HG02970 (cell line): ENCODE results near the gene INO80C.

ENCODE experiments used
- ATAC-seq: cut with Tn5 transposase; IDR thresholded peaks from one replicate; pipeline ENCODE4 v1.9.1; 2021; ENCODE audit warnings: mild to moderate bottlenecking, moderate library complexity, moderate number of reproducible peaks; ENCODE audit not compliant: unreplicated experiment, low FRiP score

The INO80C gene, protein sequence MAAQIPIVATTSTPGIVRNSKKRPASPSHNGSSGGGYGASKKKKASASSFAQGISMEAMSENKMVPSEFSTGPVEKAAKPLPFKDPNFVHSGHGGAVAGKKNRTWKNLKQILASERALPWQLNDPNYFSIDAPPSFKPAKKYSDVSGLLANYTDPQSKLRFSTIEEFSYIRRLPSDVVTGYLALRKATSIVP

DNA sequence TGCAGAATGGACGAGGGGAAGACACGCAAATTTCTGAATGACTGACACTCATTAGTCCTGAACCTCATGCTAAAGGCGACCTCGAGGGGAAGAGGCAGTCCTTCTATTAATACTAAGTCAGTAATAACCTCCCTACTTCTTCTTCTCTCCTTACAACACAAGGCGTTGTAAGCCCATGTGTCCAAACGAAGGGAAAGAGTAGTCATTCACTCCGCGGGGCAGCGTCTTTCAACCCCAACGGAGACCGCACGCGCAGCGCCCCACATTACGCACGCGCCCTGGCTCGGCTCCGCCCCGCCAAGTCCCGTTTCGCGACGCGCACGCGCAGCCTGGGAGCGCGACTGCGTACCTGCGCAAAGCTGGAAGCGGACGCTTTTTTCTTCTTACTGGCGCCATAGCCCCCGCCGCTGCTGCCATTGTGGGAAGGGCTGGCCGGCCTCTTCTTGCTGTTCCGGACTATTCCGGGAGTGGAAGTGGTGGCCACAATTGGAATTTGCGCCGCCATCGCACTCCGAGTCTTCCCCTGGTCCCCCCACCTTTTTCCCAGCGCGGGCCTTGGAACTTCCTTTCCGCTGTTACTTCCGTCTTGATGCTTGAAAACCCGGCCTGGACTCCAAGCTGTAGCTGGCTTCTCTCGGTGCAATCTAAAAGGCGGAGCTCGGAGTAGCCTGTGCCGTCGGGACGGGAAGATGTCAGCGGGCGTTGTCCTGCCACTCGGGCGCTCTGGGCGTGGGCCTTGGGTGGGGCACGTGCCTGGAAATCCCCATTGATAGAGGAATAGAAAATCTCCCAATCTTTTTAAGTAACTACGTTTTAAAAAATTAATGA lies at the start of gene INO80C:
INO80C (minus strand) TSS at position 591 of the 828 bp plus-strand sequence; CDS start at position 505, 86 bp downstream.
- peak; percentile 94 for ATAC-seq

DNA sequence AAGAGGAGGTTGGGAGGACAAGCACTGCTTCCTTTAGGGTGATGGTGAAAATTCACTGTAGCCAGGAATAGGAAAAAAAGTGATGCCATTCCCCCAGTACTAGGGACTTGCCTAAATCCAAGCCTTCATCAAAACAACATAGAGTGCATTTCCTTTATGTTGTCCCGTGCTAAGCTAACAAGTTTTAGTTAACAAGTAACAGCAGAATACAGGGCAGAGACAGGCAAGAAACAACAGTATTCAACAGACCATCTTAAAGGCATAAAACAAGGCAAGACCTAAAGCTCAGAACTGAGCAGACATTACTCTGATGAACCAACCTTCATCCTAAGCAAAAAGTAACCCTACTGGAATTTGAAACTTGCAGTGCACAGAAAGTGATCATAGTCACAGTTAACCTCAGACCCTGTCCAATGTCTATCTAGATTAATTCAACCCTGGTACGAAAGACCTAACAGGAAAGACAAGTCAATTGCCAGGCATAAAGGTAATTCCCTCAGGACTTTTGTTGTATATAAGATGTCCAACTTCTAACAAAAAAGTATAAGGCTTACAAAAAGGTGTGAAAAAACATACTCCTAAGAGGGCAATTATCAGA lies 49.3 kb upstream of the INO80C start:
- ATAC-seq: no peak

DNA sequence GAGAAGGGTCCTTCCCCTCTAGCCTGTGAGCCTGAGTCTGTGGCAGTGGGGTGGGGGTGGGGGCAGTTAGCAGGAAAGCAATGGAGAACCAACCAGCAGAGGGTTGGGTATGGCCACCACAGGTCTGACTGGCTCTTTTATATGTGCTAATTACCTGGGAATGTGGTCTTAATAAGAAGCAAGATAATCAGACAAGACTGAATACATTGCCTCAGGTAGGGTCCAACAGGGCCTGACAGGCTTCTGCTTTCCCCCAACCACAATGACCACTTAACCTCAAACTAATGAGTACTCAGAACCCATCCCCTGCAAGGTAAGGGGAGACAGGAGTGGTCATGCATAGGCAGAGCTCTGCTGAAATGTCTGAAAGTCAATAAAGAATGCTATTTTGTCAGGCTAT lies 44.6 kb upstream of the INO80C start:
- no peak for ATAC-seq

DNA sequence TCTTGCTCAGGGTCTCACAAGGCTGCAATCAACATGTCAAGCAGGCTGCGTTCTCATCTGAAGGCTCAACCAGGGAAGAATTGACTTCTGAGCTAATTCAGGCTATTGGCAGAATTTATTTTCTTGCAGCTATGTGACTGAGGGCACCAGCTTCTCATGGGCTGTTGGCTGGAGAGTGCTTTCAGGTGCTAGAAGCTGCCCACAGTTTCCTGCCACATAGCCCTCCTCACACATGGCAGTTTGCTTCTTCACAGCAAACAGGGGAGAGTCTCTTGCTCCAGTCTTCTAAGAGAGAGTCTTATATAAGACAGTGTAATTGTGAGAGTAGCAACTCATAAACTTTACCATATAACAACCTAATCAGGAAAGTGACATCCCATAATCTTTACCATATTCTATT lies 37.5 kb upstream of the INO80C start:
- no peak for ATAC-seq

DNA sequence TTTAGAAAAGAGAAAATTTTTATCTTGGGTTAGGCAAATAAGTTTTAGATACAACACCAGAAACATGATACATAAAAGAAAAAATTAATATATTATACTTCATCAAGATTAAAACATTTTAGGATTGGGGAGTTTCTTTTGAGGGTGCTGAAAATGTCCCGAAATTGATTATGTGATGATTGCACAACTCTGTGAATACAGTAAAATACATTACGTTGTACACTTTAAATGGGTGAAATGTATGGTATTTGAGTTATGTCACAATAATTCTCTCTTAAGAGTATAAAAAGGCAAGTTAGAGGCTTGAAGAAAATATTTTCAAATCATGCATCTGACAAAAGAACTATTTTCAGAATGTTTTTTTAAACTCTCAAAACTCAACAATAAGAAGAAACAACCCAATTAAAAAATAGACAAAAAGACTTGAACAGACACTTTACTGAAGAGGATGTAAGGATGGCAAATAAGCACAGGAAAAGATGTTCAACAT lies 36.2 kb upstream of the INO80C start:
- ATAC-seq: no peak

DNA sequence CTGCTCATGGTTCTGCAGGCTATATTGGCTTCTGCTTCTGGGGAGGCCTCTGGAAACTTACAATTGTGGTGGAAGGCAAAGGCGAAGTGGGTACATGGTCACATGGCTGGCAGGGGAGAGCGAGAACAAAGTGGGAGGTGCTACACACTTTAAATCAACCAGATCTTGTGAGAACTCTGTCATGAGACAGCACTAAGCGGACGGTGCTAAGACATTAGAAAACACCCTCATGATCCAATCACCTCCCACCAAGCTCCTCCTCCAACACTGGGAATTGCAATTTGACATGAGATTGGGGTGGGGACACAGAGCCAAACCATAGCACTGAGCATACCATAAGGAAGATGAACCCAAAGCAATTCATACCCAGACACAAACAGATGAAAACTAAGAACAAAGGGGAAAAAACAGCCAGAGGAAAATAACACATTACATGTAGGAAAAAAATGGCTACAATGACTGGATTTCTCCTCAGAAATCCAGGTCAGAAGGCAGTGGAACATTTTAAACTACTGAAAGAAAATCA lies 31.1 kb upstream of the INO80C start:
- ATAC-seq: no peak

DNA sequence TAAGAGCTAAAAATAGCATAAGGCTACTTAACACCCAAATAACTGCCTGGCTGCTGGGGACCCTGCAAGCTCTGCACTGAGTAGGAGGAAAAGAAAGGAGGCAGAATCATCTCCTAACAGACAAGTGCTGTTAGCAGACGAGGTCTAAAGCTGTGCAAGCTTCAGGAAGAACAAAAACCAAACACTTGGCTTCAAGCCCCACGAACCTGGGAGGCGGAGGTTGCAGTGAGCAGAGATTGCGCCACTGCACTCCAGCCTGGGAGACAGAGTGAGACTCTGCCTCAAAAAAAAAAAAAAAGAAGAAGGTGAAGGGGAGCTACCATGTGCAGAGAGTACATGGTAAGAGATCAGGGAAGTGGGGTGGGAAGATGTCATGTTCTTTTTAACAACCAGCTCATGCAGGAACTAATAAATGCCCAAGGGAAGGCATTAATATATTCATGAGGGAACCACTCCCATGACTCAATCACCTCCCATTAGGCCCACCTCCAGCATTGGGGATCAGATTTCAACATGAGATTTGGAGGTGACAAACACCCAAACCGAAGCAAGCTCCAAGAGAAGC lies 28.8 kb upstream of the INO80C start:
- no peak for ATAC-seq

DNA sequence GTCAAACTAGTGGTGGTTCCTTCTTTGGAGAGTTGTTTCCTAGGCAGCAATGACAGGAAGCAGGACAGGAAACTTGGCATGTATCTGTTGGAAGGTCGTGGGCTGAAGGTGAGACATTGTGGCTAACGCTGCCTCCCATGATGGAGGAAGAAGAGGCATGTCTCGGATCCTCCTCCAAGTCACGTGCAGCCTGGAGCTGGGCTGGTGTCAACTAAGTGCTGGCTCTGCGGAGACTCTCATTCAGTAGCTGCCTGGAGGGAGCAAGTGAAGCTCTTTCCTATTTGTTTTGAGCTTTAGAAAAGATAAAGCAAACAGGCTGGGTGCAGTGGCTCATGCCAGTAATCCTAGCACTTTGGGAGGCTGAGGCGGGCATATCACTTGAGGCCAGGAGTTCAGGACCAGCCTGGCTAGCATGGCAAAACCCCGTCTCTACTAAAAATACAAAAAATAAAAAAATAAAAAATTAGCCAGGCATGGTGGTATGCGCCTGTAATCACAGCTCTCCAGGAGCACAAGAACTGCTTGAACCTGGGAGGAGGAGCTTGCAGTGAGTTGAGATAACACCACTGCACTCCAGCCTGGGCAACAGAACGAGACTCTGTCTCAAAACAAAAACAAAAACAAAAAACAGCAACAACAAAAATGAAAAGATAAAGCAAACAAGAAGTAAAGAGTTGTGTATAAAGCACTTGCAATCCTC lies 28.2 kb upstream of the INO80C start:
- ATAC-seq: no peak

DNA sequence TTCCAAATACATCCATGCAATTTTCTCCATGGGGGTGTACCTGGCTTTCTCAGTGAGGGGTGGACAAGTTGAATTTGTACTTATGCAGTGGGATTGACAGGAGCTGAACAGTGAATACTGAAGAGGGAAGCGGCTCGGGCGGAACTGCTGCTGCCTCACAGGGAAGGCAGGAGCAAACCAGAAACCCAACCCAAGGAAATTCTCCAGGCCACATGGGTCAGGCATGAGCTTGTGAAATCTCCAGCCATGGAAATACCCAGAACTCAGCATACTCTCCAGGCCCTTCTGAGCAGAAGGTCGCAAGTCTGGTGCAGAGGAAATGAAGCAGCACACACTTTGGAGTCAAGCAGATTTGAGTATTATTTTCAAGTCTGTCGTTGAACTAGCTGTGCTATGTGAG lies 26.5 kb upstream of the INO80C start:
- ATAC-seq: no peak

DNA sequence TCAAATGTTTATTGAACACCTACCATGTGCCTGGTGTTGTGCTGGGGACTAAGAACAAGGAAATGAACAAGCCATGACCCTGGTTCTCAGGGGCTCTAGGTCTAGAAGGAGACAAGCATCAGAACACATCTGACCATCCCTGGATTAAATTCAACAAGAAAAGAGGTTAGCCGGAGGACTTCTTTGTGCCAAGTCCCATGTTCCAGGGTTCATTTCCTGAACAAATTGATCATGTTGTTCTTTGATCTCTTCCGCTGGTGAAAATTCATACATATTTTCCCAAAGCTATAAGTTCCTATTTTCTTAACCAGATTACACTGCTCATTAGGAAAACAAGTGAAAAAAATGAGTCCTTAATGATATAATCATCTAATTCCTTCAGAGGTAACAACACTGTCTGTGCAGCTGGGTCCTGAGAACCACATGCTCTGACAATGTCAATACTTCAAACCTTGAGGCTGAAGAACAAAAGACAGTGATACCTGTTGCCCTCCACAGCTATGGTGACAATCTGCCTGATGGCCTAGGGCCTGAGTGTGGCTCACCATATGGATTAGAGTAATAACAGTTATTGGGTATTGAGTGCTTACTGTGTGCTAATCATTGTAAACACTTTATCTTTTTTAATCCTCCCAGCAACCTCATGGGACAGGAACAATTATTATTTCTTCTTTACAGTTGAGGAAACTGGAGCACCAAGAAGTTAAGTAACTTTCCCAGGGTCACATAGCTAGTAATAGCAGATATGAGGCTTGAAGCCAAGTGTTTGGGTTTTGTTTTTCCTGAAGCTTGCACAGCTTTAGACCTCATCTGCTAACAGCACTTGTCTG lies 24.6 kb upstream of the INO80C start:
- no peak for ATAC-seq

DNA sequence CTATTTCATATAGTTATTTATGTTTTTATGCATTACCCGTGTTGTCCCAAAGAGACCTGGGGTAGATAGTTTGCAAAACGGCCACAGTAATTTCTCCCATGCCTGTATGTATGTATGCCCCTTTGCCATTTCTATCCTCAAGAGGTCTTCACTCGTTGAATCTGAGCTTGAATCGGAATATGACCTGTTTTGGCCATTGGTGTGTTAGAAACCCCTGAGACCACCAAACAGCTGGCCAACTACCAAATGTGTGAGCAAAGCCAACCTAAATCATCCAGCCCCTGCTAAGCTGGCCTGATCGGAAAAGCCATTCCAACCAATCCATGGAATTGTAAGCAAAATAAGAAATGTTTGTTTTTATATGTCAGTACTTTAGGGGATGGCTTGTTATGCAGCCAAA lies 23.4 kb upstream of the INO80C start:
- ATAC-seq: no peak

DNA sequence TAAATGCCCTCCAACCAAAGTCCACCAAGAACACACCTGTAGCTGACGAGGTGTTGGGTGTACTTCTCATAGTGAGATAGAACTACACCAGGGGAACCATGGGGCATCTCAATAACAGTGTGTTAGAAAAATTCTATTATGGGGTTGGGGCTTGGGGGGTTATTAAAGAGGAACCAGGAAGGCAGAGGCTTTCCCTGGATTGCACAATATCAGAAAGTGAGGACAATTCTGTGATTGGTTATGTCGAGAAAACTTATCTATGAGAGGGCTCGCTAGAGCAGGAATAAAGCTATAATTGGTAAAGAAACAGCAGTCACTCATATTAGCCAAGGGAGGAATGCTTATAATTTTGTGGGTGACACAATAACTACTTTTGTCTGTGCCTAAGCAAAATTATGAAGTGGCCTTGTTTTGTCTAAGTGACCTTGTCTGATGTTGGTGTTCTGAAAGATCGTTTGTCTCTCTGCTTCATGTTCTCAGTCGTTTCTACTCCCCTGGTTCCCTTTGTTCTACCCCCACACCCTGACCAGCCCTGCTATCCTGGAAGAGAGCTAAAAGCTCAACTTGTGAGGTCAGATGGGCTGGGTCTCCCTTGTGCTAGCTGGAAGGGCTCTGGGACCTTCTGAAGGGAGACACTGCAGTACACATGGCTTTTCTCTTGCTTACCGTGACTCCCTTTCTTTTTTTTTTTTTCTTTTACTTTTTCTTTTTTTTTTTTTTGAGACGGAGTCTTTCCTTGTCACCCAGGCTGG lies 21.6 kb upstream of the INO80C start:
- ATAC-seq: no peak

DNA sequence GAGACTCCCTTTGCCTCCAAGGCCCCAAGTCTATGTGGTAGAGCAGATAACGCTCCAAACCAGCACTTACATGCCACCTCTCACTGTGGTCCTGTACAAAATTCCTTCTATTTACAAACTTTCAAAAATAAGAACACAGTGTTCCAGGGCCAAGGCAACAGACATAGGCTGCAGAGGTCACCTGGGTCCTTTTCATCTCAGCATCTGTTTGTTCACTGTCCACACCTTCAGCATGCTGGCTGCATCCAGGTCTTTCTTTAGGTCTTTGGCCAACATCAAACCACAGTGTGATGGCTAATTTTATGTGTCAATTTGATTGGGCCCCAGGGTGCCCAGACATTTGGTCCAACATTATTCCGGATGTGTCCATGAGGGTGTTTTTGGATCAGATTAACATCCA lies 20.0 kb upstream of the INO80C start:
- ATAC-seq: no peak

DNA sequence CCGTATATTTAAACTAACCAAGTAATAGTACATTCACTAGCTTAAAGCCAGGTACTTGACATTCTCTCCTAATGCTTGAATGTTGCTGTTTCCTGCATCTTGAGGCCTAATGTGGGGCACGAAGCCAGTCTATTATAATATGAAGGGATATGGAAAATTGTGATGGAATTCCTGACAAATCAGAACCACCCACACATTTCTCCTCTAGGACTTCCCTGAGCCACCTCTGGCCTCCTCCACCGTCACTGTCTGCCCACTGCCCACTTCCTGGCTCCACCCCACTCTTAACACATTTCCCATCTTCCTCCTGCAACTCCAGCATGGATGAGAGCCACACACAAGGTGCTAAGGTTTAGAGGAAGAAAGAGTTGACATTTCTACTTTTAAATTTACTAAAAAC lies 19.0 kb upstream of the INO80C start:
- no peak for ATAC-seq

DNA sequence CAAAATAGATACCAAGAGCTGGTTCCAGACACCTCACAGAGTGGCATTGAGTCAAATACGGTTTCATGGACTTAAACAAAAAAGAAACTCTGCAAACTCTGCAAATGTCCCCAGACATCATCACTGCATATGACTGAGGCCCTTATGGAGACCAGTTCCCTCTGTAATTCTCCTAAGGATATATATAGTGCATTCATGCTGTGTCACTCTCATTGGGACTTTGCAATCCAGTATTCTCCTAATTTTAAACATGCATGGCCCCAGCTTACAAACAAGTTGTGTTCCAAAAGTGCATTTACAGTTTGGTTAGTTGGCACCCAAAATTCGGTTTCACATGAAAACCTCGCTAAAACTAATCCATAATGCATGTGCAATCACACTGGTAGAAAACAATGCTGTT lies 18.6 kb upstream of the INO80C start:
- no peak for ATAC-seq

DNA sequence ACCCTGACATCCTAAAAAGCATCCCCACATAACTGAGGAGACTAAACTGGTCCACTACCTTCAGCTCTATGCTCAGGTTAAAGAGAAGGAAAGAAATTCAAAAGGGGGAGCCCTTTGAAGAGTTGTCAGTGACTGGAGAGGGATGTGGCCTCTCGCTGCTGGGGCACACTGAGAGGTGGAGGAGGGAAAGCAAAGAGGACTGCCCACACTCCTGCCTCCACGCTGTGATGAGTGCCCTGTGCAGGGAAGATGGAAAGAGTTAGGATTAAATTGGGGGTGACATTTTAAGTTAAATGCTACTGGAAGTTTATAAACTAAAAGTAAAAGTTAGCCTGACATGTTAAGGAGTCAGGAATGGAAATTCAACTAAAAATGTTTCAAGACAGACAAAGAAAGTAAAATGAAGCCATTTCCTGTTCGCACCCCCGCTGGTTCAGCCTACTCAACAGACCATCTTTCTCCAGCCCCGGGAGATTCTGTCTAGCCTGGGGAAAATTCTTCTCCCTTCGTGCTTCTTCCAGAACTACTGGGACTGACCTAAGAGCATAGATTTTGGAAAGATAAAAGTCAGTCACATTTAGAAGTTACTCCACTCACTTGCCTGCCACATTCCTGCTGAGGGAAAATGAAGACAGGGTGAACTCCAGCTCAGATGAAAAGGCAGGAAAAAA lies 17.8 kb upstream of the INO80C start:
- no peak for ATAC-seq

DNA sequence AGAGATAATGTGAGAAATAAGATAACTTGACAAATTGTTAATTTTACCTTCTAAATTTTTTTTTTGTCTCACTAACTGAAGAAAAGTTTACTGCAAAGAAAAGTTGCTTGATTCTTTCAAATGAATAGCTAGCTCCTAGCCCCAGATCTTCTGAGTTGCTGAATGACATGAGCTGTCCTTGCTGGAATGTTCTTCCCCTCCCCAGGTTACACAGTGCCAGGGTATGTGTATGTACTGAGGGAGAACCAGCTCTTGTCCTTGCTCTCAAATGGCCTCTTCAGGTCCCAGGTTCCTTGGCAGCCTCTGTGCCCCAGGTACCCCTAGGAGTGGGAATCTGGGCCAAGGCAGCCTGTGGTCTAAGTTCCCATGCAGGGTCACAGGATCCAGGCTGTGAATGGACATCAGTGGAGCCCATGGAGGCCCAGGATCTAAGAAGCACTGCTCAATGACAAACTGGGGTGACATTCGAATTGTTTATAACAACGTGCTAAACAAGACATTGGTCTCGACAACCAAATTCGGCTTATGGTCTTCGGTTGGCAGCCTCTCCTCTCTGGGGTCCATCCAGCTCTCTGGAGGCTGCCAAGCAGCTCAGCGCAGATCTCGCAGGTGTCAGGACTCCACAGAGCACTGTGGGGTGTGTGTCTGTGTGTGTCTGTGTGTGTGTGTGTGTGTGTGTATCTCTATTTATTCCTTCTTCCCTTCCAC lies 17.1 kb upstream of the INO80C start:
- ATAC-seq: no peak

DNA sequence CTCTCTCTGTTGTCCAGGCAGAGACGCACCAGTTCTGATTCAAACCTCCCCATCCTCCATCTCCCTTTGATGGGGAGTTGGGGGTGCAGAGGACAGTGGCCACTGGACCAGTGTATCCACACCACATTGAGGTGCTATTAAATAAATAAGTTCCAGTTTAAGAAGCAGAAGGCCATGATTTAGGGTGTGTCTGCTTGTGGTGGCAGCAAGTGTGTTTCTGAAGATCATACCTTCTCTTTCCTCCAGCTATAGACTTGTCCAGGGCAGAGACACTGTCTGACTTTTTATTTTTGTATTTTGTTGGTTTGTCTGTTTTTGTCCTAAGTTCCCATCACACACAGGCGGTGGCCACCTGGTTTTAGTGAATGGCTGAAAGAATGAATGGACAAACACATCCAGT lies 16.5 kb upstream of the INO80C start:
- ATAC-seq: no peak
